NCI-H1105 (cell line): ENCODE results near the gene NTMT2.

Source experiments
- DNase-seq: peaks from one replicate; lab custom pipeline; 2025; lab: John Stamatoyannopoulos, UW

Gene NTMT2

DNA sequence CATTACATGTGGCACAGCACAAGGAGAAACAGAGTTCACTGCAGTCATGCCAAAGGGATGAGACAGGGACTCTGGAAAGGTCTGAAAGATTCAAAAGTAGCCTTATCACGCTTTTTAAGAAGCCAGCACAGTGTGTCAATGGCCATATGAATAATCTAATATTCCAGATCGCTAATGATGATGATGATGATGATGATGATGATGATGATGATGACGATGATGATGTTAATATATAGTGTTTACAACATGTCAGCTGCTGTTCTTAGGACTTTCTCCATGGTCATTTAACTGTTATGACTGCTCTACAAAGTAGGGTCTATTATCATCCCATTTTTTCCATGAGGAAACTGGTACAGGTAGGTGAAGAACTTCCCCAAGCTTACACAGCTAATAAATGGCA lies 64.4 kb downstream of the NTMT2 start:
- no peak for DNase-seq

DNA sequence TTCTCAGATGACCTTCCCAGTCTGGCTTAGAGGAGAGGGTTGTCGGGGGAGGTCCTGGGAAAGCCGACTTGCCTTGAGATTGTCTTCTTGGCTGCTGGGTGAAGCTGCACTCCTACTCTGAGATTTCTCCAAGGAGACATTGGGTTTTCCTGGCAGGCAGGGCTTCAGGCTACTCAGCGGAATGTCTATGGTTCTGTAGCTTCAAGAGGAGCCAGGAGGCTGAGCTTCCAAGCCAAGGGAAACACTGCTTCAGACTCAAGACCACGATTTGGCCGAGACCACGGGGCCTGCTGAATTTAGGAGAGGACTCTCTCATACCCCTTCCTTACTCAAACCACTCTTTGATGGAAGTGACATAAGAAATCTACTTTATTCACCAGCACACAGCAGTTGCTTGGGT lies 67.8 kb downstream of the NTMT2 start:
- no peak for DNase-seq

DNA sequence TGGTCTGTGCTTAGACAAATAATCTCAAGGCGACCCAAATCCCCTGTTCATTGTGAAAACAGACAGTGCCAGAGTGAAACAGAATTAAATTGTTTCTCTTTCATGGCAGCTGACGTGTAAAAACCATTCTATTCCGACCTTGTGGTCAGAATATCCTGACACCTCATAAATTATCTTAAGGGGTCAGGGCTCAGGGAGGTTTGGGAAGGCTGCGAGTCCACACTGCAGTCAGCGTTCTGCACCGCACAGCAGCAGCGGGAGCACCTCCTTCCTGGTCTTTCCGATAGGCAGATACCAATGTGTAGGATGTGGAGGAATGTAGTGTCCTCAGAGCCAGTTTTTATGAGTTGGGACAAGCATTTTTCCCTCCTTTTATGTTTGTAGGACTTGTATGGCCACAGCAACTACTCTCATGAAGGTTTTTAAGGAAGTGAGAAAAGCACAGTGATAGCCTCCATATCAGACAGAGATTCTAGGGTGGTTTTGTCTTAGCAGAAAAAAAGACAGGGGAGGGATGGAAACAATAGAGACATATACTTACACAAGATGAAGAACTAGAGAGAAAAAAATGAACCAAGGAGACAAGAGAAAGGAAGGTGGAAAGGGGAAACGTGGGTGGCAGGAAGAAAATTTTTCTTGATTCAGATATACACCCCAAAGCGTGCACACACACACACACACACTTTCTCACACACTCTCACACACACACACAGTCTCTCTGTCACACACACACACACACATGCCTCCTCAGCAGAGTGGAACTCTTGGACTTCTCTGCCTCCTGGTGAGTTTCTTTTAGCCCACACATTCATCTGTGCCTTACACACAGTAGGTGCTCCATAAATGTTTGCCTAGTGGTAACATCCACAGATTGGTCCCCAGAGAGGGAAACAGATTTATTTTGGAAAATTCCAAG lies 68.6 kb downstream of the NTMT2 start:
- no peak for DNase-seq

DNA sequence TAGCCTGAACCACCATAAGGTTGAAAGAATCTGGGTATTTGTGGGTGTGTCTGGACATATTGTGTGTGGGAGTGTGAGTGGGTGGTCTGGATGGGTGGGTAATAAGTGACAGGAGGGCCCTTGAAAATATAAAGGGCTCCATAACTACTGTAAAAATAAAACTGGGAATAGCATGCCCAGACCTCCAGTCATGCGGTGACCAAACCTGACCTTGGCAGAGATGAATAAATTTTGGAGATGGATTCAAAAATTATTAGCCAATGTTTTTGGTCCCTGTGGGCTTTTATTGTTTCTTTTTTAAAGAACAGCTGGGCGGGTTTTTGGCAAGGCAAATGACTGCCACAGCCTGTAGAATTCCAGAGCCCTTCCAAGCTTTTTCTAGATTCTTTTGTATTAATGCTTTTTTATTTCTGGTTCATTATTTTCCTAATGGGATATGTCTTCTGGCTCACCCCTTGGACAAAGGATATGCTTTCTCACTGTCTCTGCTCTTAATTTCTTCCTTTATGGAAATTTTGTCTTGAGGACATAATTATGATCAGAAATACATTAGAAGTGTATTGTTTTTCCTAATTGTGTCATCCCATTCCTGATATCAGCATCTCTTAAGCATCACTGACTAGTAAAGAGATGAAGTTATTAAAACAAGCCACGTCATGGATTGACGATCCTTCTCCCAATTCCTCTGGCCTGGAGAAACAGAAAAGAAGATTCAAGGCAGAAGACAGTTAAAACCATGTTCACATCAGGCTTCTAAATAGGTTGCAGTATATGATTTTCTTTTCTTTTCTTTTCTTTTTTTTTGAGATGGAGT lies 69.5 kb downstream of the NTMT2 start:
- no peak for DNase-seq

DNA sequence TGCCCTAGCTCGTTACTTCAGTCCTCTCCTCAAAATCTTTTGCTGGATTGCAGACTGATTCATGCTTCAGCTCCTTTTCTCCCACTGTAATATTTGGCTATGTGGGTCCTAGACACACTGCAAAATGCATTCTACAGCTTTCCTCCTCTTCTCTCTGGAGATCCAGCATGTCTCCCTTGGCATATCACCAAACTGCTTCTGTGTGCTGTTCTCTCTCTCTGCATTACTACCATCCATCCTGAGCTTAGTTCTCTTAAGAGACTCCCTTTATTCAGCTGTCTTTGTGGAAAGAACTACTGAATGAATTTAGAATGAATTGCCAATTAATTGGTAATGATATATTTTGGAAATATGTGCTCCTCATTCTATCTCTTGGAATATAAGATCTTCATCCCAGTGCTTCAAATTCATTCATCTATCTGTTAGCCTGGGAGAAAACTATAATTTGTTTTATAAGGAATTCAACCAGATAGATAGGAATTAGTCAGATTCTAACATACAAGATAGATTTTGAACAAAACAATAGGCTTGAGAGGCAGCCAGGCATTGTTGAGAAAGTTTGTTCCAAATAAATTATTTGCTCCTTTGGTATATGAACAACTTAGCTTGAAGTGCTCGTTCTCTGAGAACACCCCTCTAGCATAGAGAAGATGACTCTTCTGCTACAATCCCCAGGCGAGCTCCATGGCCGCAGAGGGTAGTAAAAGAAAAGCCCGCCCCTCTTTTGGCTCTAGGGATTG lies 71.9 kb downstream of the NTMT2 start:
- DNase-seq, result no peak

DNA sequence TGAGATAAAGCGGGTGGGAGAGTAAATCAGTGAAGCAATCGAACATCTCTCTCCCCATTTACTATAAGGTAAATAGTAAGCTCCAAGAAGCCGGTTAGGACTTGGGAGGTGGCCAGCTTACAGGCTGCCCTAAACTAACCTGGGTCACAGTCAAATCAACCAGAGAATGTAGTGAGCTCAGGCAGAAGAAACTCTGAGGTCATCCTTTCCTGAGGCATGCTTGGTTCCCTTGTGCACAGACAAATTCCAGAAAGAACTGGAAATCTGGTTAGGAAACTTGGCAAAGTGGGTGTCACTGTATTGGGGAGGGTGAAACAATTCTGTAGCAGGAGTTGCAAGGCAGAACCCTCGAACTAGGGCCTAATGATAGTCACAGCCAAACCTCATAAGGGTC lies 72.5 kb downstream of the NTMT2 start:
- no peak for DNase-seq
